ENCODE results near the gene MBD3L2B.

Gene MBD3L2B

GRCh38 chr19:6970021-6970420 is 51.2 kb downstream of the MBD3L2B start:
- H3K4me3 ChIP-seq (ENCODE audit: control insufficient read depth, low read depth, low read length), result no peak overlapping the region
- no peak for TF ChIP-seq CTCF (conservative IDR thresholded peaks at IDR 0.05; ENCODE audit: control insufficient read depth, insufficient read depth, low read depth, low read length)

GRCh38 chr19:6969490-6969889 is 51.7 kb downstream of the MBD3L2B start:
- no peak overlapping the region for H3K4me3 ChIP-seq (ENCODE audit: control insufficient read depth, low read depth, low read length)
- DNase-seq (ENCODE audit: low read depth), result no peak
- no peak for TF ChIP-seq CTCF (conservative IDR thresholded peaks at IDR 0.05; ENCODE audit: control insufficient read depth, insufficient read depth, low read depth, low read length)

More at GRCh38 chr19:6970021-6970420, 51.2 kb downstream of the MBD3L2B start:
- no peak for DNase-seq (ENCODE audit: low read depth)

Data from fibroblast of mammary gland (primary cell).